Measurements from ENCODE around the gene CAPN7. TPM values are rescaled to one million over a fixed set of nuclear protein-coding genes. Genes with fewer than 3 reads are reported as not detected.

CAPN7 gene
- total RNA-seq, 1 experiment from 2014 or later = 27.7 TPM

DNA sequence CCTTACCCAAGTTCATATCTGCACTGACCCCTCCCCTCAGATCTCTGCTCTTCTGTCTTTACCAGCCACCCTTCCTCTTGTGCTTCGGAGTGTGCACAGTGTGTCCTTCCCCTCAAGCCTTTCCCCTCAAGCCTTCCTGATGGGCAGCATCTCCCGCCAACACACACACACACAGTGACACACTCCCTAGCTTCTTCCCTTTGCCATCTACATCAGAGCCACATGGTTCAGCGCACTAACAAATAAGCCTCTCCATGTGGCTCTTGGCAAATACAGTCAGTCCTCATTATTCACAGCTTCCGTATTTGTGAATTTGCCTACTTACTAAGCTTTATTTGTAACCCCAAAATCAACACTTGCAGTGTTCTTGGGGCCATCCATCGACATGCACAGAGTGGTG lies 88.9 kb downstream of the CAPN7 start (continued):
- TF ChIP-seq CTCF (IDR thresholded peaks at IDR 0.05 in 2 of 3, conservative IDR thresholded peaks at IDR 0.05 in 1 of 3; ENCODE audit: borderline replicate concordance in 1 of 3, insufficient read depth in 1 of 3, low read depth in 2 of 3, low read length in 2 of 3) (no peak), RAD21 (IDR thresholded peaks at IDR 0.05; ENCODE audit: low read depth) (no peak), CEBPB (IDR thresholded peaks at IDR 0.05; ENCODE audit: low read depth) (no peak), ELF1 (IDR thresholded peaks at IDR 0.05; ENCODE audit: borderline replicate concordance, low read depth) (no peak), SRF (IDR thresholded peaks at IDR 0.05; ENCODE audit: low read depth) (no peak), FOSL1 (IDR thresholded peaks at IDR 0.05; ENCODE audit: low read depth) (no peak)
- TF ChIP-seq, protein P1, sequence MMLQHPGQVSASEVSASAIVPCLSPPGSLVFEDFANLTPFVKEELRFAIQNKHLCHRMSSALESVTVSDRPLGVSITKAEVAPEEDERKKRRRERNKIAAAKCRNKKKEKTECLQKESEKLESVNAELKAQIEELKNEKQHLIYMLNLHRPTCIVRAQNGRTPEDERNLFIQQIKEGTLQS (IDR thresholded peaks at IDR 0.05) = no peak

DNA sequence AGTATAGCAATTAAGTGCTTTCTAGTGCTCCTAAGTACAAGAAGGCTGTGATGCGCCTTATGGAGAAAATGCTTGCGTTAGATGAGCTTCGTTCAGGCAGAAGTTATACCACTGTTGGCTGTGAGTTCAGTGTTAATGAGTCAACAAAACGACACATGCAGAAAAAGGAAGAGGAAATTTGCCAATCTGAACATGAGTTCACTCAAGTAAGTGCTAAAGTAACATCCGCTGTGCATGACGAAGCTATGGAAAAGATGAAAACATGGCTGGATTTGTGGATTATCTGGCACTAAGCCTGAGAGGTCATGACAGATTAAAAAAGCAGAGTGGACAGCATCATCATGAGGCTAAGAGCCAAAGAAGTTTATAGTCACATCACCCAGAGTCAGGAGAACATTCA lies 89.5 kb downstream of the CAPN7 start:
- H3K9me2 ChIP-seq (ENCODE audit: insufficient read depth) = no peaks in the 10 kb centered on the region
- H3K4me2 ChIP-seq (ENCODE audit: low read length) = no peak overlapping the region
- peaks cover 4 to 5% of the 10 kb centered on the region in 2 experiments for H3K4me1 ChIP-seq (ENCODE audit: control insufficient read depth in 1 of 2, insufficient read depth in 2 of 2, low read length in 2 of 2)
- ChIA-PET POLR2A (no interaction called here), CTCF (interaction anchor here (1.2 kb wide), 1 partner anchor 41 kb away, joined by 4 read pairs; no protein-coding TSS in a partner anchor), RAD21 (ENCODE audit: low non-redundant PET in 1 of 2, low total read pairs in 2 of 2, uncharacterized antibody in 2 of 2, unreplicated experiment in 2 of 2) (no interaction called here)
- H3K27ac ChIP-seq (ENCODE audit: low read depth, low read length) = no peak overlapping the region
- no peak overlapping the region for H2AFZ ChIP-seq (ENCODE audit: low read depth, low read length, poor library complexity, severe bottlenecking)
- no peak for DNase-seq (ENCODE audit: low read depth, low spot score)
- no TSS peak for BruUV-seq (replicated peaks)
- H3K9ac ChIP-seq (ENCODE audit: low read length) = no peak overlapping the region
- no peaks in the 10 kb centered on the region for H3K27me3 ChIP-seq (ENCODE audit: insufficient read depth, low read length)
- H3K36me3 ChIP-seq (ENCODE audit: control insufficient read depth in 1 of 2, insufficient read depth in 2 of 2, low read length in 2 of 2) = no peaks in the 10 kb centered on the region
- ATAC-seq = no peak
- intact Hi-C loops (cut with micrococcal nuclease) = no loop called here
- H3K9me3 ChIP-seq (ENCODE audit: control insufficient read depth in 1 of 2, insufficient read depth in 1 of 2, low read depth in 1 of 2, low read length in 2 of 2) = no peaks in the 10 kb centered on the region
- H3K4me3 ChIP-seq (replicated peaks in 1 of 2; ENCODE audit: low read depth in 1 of 2, low read length in 2 of 2) = no peak overlapping the region
- no peaks in the 10 kb centered on the region for H4K20me1 ChIP-seq (ENCODE audit: insufficient read depth)
- H3K79me2 ChIP-seq (ENCODE audit: insufficient read depth, low read length) = peaks cover 5% of the 10 kb centered on the region; the same call in 1 of the 2 replicates
- TF ChIP-seq, protein P2, sequence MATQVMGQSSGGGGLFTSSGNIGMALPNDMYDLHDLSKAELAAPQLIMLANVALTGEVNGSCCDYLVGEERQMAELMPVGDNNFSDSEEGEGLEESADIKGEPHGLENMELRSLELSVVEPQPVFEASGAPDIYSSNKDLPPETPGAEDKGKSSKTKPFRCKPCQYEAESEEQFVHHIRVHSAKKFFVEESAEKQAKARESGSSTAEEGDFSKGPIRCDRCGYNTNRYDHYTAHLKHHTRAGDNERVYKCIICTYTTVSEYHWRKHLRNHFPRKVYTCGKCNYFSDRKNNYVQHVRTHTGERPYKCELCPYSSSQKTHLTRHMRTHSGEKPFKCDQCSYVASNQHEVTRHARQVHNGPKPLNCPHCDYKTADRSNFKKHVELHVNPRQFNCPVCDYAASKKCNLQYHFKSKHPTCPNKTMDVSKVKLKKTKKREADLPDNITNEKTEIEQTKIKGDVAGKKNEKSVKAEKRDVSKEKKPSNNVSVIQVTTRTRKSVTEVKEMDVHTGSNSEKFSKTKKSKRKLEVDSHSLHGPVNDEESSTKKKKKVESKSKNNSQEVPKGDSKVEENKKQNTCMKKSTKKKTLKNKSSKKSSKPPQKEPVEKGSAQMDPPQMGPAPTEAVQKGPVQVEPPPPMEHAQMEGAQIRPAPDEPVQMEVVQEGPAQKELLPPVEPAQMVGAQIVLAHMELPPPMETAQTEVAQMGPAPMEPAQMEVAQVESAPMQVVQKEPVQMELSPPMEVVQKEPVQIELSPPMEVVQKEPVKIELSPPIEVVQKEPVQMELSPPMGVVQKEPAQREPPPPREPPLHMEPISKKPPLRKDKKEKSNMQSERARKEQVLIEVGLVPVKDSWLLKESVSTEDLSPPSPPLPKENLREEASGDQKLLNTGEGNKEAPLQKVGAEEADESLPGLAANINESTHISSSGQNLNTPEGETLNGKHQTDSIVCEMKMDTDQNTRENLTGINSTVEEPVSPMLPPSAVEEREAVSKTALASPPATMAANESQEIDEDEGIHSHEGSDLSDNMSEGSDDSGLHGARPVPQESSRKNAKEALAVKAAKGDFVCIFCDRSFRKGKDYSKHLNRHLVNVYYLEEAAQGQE (IDR thresholded peaks at IDR 0.05; ENCODE audit: low read depth) = no peak
- TF ChIP-seq RAD21 (IDR thresholded peaks at IDR 0.05; ENCODE audit: low read depth) = no peak
